ENCODE measurements around the gene GTSF1L. TPM values are rescaled to one million over a fixed set of nuclear protein-coding genes. Genes with fewer than 3 reads are reported as not detected.

The GTSF1L gene
- total RNA-seq, 1 donor from 2014 or later = 1.3 TPM

- no peaks in the 10 kb centered on the region for H3K27me3 Mint-ChIP-seq
- TF ChIP-seq CTCF (IDR thresholded peaks at IDR 0.05) = no peak
- DNase-seq (no peak), ATAC-seq (ENCODE audit: low read depth) (no peak)
- intact Hi-C loops (cut with micrococcal nuclease) = no loop called here
- CTCF ChIA-PET = no interaction called here
- H3K4me3 Mint-ChIP-seq = no peak overlapping the region
- POLR2A ChIA-PET = no interaction called here
- peak overlapping the region; percentile 32 for H3K27ac Mint-ChIP-seq
- peaks cover 41% of the 10 kb centered on the region for H3K36me3 Mint-ChIP-seq (ENCODE audit: low read depth)
- peaks cover 19% of the 10 kb centered on the region for H3K4me1 Mint-ChIP-seq
- H3K9me3 Mint-ChIP-seq = peaks cover 2% of the 10 kb centered on the region
These were observed 6.8 kb downstream of the GTSF1L start for GRCh38 chr20:43720007-43720406.

- intact Hi-C loops (cut with micrococcal nuclease) = no loop called here
- Mint-ChIP-seq H3K27ac (no peak overlapping the region), H3K36me3 (ENCODE audit: low read depth) (peaks cover 64% of the 10 kb centered on the region), H3K27me3 (no peaks in the 10 kb centered on the region), H3K4me3 (no peak overlapping the region), H3K9me3 (peaks cover 2% of the 10 kb centered on the region), H3K4me1 (peaks cover 8% of the 10 kb centered on the region)
- TF ChIP-seq CTCF (IDR thresholded peaks at IDR 0.05) = no peak
- ChIA-PET CTCF (no interaction called here), POLR2A (interaction anchor here (1.4 kb wide), 1 partner anchor 260 kb away, joined by 4 read pairs; the partner anchor contains the start of gene SRSF6)
- ATAC-seq (ENCODE audit: low read depth) (no peak), DNase-seq (no peak)
These were observed 9.2 kb downstream of the GTSF1L start for GRCh38 chr20:43717616-43717995.

- DNase-seq = no peak
- no peak overlapping the region for H3K4me3 Mint-ChIP-seq
- no peaks in the 10 kb centered on the region for H3K27me3 Mint-ChIP-seq
- no peak overlapping the region for H3K27ac Mint-ChIP-seq
- CTCF ChIA-PET = no interaction called here
- H3K9me3 Mint-ChIP-seq = peaks cover 2% of the 10 kb centered on the region
- H3K36me3 Mint-ChIP-seq (ENCODE audit: low read depth) = peaks cover 70% of the 10 kb centered on the region
- intact Hi-C loops (cut with micrococcal nuclease) = no loop called here
- peaks cover 3% of the 10 kb centered on the region for H3K4me1 Mint-ChIP-seq
- POLR2A ChIA-PET = no interaction called here
- ATAC-seq (ENCODE audit: low read depth) = no peak
- TF ChIP-seq CTCF (IDR thresholded peaks at IDR 0.05) = no peak
These were observed 9.8 kb downstream of the GTSF1L start for GRCh38 chr20:43716757-43717615.

DNA sequence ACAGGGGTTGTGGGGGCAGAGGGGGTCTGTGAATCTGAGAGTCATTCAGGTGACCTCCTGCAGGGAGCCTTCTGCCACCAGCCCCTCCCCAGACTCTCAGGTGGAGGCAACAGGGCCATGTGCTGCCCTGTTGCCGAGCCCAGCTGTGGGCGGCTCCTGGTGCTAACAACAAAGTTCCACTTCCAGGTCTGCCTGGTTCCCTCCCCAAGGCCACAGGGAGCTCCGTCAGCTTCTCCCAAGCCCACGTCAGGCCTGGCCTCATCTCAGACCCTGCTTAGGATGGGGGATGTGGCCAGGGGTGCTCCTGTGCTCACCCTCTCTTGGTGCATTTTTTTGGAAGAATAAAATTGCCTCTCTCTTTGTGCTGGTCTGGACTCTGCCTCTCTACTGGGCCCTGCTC is 10.7 kb downstream of the GTSF1L start:
- H3K36me3 Mint-ChIP-seq (ENCODE audit: low read depth) = peaks cover 79% of the 10 kb centered on the region
- no peak overlapping the region for H3K27ac Mint-ChIP-seq
- TF ChIP-seq CTCF (IDR thresholded peaks at IDR 0.05) = no peak
- intact Hi-C loops (cut with micrococcal nuclease) = no loop called here
- H3K4me1 Mint-ChIP-seq = peaks cover 4% of the 10 kb centered on the region
- POLR2A ChIA-PET = no interaction called here
- DNase-seq = no peak
- no peak overlapping the region for H3K4me3 Mint-ChIP-seq
- H3K9me3 Mint-ChIP-seq = peaks cover 2% of the 10 kb centered on the region
- no peaks in the 10 kb centered on the region for H3K27me3 Mint-ChIP-seq
- CTCF ChIA-PET = no interaction called here
- no peak for ATAC-seq (ENCODE audit: low read depth)

GRCh38 chr20:43715511-43715910 is 11.3 kb downstream of the GTSF1L start:
- no peak for TF ChIP-seq CTCF (IDR thresholded peaks at IDR 0.05)
- peaks cover 10% of the 10 kb centered on the region for H3K4me1 Mint-ChIP-seq
- no peak overlapping the region for H3K4me3 Mint-ChIP-seq
- H3K27me3 Mint-ChIP-seq = no peaks in the 10 kb centered on the region
- ChIA-PET CTCF (no interaction called here), POLR2A (no interaction called here)
- intact Hi-C loops (cut with micrococcal nuclease) = no loop called here
- H3K9me3 Mint-ChIP-seq = peaks cover 2% of the 10 kb centered on the region
- peaks cover 85% of the 10 kb centered on the region for H3K36me3 Mint-ChIP-seq (ENCODE audit: low read depth)
- ATAC-seq (ENCODE audit: low read depth) (no peak), DNase-seq (no peak)
- H3K27ac Mint-ChIP-seq = no peak overlapping the region

Measured in activated B cell treated with CpG ODN at 0.5 μM for 24 hours (primary cell).